NCI-H748 treated with DMSO at 0.1 percent for 48 hours (cell line): ENCODE data around the gene MCCC1.
"Not testable (repeated sequence)": the region's sequence is repeated elsewhere in the genome, so short reads cannot be mapped to it uniquely, and the experiment has no call there.

Experiments
- DNase-seq: peaks from one replicate; lab custom pipeline; 2025; lab: John Stamatoyannopoulos, UW

MCCC1 gene

GRCh38 chr3:183046883-183047282, 52.4 kb downstream of the MCCC1 start:
- no peak for DNase-seq

GRCh38 chr3:183044547-183045229, 54.6 kb downstream of the MCCC1 start:
- DNase-seq: no peak

DNA sequence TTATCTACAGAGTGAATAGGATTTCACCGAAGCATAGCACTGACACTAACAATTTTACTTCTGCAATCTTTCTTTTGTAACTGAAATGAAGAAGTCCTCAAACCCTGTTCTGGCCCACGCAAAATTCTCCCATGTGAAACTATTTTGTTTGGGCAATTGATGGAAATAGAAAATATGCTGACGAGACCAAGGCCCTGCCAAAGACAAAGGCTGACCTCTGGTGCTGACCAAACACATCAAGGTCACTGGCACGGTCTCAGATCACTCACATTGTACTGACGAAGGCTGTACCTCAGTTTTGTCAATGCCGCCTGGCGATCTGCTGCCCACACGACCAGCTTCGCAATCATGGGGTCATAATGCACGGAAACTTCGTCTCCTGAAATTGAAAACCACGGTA, 60.5 kb downstream of the MCCC1 start:
- DNase-seq: no peak

GRCh38 chr3:183038221-183038620, 61.1 kb downstream of the MCCC1 start:
- DNase-seq: no peak

DNA sequence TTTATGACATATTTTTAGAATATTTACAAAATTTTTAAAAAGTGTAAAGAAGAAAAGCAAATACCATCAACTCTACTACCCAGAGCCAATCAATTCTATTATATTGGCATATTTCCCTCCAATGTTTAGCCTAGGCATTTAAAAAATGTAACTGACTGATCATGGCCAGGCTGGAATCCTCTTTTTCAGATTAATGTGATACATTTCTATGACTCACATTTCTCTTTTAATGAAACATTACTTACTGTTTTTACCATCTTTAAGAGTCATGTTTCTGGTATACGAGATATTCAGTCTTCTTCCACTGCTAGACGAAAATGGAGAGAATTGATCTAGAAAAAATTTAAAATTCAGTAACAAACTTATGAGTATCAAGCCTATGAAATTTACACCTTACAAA, 65.5 kb downstream of the MCCC1 start:
- DNase-seq: no peak

GRCh38 chr3:183032880-183033555, 66.3 kb downstream of the MCCC1 start:
- no peak for DNase-seq

DNA sequence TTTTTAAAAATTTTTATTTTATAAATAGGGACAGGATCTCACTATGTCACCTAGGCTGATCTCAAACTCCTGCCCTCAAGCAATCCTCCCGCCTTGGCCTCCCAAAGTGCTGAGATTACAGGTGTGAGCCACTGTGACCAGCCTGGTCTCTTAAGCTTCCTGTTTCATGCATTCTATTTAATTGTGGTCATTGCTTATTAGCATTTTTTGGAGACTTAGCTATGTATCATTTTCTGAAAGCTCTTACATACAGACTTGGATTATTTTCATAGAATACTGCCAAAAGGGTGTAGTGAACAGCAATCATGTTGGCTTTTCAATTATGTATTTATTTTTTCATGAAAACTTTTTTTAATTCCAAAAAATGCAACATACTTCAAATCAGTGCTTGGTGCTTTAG, 67.5 kb downstream of the MCCC1 start:
- no peak for DNase-seq

DNA sequence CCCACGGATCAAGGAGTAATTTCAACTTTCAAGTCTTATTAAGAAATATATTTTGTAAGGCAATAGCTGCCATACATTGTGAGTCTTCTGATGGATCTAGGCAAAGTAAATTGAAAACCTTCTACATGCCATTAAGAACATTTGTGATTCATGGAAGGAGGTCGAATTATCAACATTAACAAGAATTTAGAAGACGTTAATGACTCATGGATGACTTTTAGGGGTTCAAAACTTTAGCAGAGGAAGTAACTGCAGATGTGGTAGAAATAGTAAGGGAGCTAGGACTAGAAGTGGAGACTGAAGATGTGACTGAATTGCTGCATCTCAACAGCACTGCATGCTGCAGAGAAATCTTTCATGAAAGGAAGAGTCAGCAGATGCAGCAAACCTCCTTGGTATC, 70.9 kb downstream of the MCCC1 start:
- DNase-seq: no peak

GRCh38 chr3:183027276-183027675, 72.0 kb downstream of the MCCC1 start:
- no peak for DNase-seq

DNA sequence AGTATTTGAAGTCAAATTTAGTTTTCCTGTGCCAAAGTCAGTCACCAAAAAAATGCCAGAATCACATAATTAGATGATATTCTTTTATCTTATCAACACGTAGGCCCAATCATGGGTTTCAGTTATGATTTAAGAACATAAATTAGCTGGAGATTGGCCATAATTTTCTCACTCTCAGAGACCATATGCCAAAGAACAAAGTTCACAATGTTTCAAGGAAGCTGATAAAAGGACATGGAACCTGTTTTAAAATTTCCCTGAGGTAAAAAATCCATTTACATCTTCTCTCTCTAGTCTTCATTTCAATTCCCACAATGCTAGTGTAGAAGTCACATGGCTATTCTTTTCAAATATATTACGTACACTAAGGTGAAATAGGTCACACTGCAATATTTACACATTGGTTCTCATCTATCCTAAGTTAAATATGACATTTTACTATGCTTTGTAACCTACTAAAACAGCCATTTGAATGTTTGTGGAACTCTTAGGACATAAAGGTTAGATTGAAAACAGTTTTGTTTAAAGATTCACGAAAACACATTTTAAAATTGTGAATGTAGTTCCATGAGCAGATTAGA, 76.3 kb downstream of the MCCC1 start:
- no peak for DNase-seq

DNA sequence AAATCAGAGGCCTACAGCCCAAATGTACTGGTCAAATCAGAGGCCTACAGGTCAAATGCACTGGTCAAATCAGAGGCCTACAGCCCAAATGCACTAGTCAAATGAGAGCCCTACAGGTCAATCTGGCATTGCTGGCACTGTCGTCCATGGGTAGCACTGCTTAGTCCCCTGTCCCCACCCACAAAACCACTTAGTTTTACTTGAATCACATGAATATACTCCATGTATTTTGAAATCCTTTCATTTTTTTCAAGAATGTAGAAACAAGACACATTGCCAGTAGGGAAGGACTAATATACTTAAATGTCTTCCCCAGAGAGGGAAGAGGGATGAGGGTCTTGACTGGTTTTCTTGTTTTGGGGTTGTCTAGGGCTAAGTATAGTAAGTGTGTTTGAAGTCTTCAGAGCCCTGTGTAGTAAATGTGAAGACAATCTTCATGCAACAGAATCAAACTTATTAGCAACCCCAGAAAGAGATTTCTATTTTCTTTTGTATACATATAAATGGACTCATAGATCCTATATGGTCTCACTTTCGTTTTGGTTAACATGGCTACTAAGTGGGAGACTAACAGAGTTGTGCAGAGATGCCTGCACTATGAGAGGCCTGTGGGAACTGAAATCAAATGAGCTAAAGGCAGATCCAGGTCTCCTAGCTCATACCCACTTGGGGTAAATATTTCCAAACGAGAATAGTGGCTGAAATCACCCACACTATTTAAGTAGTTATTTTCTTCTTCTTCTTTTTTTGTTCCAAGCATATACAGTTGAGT, 80.7 kb downstream of the MCCC1 start:
- no peak for DNase-seq

- DNase-seq: no peak
Measured at GRCh38 chr3:183015185-183015584, 84.1 kb downstream of the MCCC1 start.

DNA sequence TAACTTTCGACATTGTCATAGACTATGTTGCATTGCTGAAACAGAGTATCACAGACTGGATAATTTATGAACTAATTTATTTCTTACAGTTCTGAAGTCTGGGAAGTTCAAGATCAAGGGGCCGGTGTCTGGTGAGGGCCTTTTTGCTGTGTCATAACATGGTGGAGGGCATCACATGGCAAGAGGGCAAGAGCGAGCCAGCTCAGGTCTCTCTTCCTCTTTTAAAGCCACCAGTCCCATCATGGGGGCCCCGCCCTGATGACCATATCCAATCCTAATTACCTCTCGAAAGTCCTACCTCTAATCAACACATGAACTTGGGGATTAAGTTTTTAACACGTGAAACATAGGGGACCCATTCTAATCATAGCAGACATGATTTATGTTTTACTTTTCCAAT, 85.4 kb downstream of the MCCC1 start:
- no peak for DNase-seq

GRCh38 chr3:183013074-183013473, 86.2 kb downstream of the MCCC1 start:
- no peak for DNase-seq

DNA sequence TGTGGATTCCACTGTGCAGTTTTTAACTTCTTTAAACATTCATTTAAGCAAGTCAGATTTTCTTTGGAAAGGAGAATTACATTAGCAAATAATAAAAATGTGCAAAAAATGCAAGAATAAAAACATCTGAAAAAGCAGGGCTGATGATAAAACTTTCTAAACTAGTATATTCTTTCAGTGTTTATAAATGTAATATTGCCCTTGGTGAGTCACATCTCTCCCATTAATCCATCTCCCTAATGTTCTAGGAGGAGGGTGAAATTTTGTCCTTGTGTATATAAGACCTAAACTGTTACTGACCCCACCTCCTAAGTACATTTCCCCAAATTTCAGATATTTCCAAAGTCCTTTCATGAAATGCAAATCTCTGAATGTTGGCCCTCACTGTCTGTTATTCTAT, 90.5 kb downstream of the MCCC1 start:
- no peak for DNase-seq

GRCh38 chr3:183008303-183008702, 91.0 kb downstream of the MCCC1 start:
- DNase-seq: no peak

DNA sequence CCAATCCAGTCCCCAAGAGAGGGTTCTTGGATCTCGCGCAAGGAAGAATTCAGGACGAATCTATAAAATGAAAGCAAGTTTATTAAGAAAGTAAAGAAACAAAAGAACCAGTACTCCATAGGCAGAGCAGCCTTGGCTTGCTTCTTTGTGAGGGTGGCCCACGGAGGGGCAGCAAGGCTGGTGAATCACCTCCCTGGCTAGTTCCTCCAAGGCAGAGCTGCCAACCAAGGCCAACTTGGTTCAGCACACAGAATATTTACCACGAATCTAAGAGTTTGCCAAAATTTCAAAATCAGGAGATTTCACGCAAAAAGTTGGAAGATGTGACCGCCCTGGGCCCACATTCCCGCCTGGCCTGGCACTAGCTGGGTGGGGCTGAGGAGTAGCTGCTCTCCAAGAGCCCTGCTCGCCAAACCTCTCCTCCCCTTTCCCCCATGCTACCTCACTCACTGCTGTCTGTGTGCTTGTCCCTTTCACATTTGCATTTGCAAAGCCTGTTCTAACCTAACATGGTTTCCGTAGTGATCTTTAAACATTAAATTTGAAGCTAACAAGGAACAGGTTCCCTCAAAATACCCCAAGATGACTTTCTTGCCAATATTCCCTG, 92.8 kb downstream of the MCCC1 start:
- no peak for DNase-seq

DNA sequence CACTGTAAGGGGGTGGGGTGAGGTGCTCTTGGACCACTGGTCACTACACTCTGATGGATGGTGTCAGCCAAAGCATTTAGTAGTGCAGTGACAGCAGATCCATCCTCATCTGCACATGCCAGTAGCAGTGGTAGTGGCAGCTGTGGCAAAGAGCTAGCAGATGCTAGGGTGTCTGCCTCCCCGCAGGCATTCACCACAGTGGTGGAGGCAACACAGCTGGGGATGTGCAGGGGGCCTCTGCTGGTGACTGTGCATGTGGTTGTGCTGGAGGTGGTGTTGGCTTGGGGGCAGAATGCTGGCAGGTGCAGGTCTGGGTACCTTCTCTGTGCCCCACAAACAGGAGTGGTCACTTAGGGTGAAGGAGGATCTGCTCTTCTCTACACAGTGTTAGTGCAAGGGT, 99.5 kb downstream of the MCCC1 start:
- no peak for DNase-seq

DNA sequence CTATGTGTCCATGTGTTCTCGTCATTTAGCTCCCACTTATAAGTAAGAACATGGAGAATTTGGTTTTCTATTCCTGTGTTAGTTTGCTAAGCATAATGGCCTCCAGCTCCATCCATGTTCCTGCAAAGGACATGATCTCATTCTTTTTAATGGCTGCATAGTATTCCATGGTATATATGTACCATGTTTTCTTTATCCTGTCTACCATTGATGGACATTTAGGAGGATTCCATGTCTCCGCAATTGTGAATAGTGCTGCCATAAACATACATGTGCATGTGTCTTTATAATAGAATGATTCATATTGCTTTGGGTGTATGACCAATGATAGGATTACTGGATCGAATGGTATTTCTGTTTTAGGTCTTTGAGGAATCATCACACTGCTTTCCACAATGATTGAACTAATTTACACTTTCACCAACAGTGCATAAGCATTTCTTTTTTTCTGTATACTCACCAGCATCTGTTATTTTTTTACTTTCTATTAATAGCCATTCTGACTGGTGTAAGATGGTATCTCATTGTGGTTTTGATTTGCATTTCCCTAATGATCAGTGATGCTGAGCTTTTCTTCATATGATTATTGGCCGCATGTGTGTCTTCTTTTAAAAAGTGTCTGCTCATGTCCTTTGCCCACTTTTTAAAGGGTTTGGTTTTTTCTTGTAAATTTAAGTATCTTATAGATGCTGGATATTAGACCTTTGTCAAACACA, 105.7 kb downstream of the MCCC1 start:
- DNase-seq: not testable (repeated sequence)

DNA sequence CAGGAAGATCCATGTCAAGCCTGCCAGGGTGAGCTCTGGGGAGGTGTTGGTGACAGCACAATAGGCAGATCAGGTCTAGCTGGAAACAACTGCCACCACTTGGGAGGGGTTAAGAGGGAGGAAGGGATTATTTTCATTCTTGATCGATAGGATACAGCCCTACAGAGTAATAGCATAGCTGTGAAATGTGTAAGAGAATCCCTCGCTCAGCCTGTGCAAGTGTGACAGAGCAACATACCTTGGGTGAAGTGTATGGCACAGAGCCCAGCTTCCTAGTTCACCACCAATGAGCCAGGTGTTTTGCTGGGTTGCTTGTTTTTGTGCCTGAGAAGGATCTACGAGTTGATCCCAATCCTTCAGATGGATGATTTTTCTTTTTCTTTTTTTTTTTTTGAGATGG, 109.7 kb downstream of the MCCC1 start:
- DNase-seq: no peak

GRCh38 chr3:182986021-182986420, 113.3 kb downstream of the MCCC1 start:
- DNase-seq: no peak

- DNase-seq: no peak
Measured at GRCh38 chr3:182983876-182984275, 115.4 kb downstream of the MCCC1 start.
